ENCODE measurements around the gene CHIT1.
A peak's percentile ranks its signal among the peaks of the same experiment; 100 is the strongest.
"Not testable (repeated sequence)": the region's sequence is repeated elsewhere in the genome, so short reads cannot be mapped to it uniquely, and the experiment has no call there.

Gene CHIT1

GRCh38 chr1:203264052-203264501, 34.6 kb upstream of the CHIT1 start:
- no peak for DNase-seq

GRCh38 chr1:203263496-203263895, 34.0 kb upstream of the CHIT1 start:
- peak; percentile 64 for DNase-seq

- DNase-seq, result not testable (repeated sequence)
These were observed 27.2 kb upstream of the CHIT1 start for GRCh38 chr1:203256636-203257035.

GRCh38 chr1:203254782-203255181, 25.3 kb upstream of the CHIT1 start:
- DNase-seq, result not testable (repeated sequence)

- DNase-seq, result peak; percentile 11
These were observed 23.2 kb upstream of the CHIT1 start for GRCh38 chr1:203252678-203253077.

- no peak for DNase-seq
These were observed 22.0 kb upstream of the CHIT1 start for GRCh38 chr1:203251466-203251865.

GRCh38 chr1:203250911-203251310, 21.4 kb upstream of the CHIT1 start:
- DNase-seq, result no peak

- DNase-seq, result no peak
These were observed 15.3 kb upstream of the CHIT1 start for GRCh38 chr1:203244776-203245175.

- DNase-seq, result not testable (repeated sequence)
These were observed 12.2 kb upstream of the CHIT1 start for GRCh38 chr1:203241708-203242107.

- DNase-seq, result no peak
These were observed 10.2 kb upstream of the CHIT1 start for GRCh38 chr1:203239526-203240305.

- DNase-seq, result peak; percentile 2
These were observed 9.6 kb upstream of the CHIT1 start for GRCh38 chr1:203239081-203239480.

GRCh38 chr1:203238535-203238934, 9.1 kb upstream of the CHIT1 start:
- DNase-seq, result no peak

- not testable (repeated sequence) for DNase-seq
These were observed 5.4 kb upstream of the CHIT1 start for GRCh38 chr1:203234901-203235300.

GRCh38 chr1:203228670-203229069, 803 bp downstream of the CHIT1 start:
- no peak for DNase-seq

GRCh38 chr1:203227371-203228083, 1.9 kb downstream of the CHIT1 start:
- peak; percentile 1 for DNase-seq

- peak; percentile 18 for DNase-seq
These were observed 4.4 kb downstream of the CHIT1 start for GRCh38 chr1:203225071-203225470.

- DNase-seq, result no peak
These were observed 6.3 kb downstream of the CHIT1 start for GRCh38 chr1:203223012-203223775.

- no peak for DNase-seq
These were observed 9.5 kb downstream of the CHIT1 start for GRCh38 chr1:203219934-203220333.

- no peak for DNase-seq
These were observed 10.3 kb downstream of the CHIT1 start for GRCh38 chr1:203219171-203219570.

GRCh38 chr1:203217668-203218067, 11.8 kb downstream of the CHIT1 start:
- no peak for DNase-seq

- DNase-seq, result peak; percentile 47
These were observed 12.3 kb downstream of the CHIT1 start for GRCh38 chr1:203217139-203217655.

GRCh38 chr1:203216274-203217138, 13.0 kb downstream of the CHIT1 start:
- DNase-seq, result peak; percentile 59
